ENCODE results near the gene FBXO15. TPM values are rescaled to one million over a fixed set of nuclear protein-coding genes. Genes with fewer than 3 reads are reported as not detected.

FBXO15 gene
- total and polyA plus RNA-seq, 2 of the 13 experiments (the other 11 are each of a cell fraction or from before 2014, with no cell fraction given): 0.09 to 0.12 TPM

DNA sequence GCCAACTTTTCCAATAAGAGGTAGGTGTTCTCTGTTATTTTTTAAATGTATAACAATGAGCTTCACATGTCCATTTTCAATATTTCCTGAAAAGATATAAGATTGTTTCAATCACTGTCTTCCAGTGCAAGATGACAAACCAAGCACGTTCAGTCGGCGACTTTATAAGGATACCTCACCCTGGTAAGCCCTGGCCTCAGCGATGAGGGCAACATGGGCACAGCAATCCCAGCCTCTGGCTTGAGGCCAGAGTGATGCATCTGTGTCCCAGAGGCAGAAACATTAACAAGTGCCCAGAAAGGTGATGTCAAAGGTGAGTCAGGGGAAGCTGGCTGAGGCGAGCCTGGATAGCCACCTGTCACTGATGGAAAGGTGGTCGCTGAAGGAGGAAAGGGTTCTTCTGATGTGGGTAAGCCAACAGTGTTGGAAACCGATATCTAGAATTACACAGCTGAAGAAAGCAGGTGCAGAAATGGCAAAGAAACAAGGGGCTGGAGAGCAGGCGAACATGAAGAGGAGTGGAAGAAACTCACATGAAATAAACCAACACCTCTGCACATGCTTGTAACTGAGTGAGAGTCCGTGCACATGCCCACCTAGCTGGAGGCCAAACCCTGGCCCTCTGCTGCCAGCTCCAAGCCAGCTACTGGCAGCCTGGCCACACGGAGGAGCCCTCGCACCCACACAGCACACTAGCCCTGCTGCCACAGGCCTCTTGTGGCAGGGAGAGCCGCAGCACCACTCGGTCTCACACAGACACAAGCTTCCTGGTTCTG lies 65.5 kb downstream of the FBXO15 start (continued):
- TF ChIP-seq, protein P1, sequence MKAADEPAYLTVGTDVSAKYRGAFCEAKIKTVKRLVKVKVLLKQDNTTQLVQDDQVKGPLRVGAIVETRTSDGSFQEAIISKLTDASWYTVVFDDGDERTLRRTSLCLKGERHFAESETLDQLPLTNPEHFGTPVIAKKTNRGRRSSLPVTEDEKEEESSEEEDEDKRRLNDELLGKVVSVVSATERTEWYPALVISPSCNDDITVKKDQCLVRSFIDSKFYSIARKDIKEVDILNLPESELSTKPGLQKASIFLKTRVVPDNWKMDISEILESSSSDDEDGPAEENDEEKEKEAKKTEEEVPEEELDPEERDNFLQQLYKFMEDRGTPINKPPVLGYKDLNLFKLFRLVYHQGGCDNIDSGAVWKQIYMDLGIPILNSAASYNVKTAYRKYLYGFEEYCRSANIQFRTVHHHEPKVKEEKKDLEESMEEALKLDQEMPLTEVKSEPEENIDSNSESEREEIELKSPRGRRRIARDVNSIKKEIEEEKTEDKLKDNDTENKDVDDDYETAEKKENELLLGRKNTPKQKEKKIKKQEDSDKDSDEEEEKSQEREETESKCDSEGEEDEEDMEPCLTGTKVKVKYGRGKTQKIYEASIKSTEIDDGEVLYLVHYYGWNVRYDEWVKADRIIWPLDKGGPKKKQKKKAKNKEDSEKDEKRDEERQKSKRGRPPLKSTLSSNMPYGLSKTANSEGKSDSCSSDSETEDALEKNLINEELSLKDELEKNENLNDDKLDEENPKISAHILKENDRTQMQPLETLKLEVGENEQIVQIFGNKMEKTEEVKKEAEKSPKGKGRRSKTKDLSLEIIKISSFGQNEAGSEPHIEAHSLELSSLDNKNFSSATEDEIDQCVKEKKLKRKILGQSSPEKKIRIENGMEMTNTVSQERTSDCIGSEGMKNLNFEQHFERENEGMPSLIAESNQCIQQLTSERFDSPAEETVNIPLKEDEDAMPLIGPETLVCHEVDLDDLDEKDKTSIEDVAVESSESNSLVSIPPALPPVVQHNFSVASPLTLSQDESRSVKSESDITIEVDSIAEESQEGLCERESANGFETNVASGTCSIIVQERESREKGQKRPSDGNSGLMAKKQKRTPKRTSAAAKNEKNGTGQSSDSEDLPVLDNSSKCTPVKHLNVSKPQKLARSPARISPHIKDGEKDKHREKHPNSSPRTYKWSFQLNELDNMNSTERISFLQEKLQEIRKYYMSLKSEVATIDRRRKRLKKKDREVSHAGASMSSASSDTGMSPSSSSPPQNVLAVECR (CRISPR knock-in tag; IDR thresholded peaks at IDR 0.05; ENCODE audit: borderline replicate concordance): no peak; the same call in 1 of the 2 replicates
- TF ChIP-seq PHF5A (CRISPR knock-in tag; IDR thresholded peaks at IDR 0.05; ENCODE audit: low read depth, unreplicated experiment) (no peak), POGZ (CRISPR knock-in tag; IDR thresholded peaks at IDR 0.05) (peak; percentile 57; the same call in 1 of the 2 replicates), SALL1 (CRISPR knock-in tag; IDR thresholded peaks at IDR 0.05) (peak; percentile 28; the same call in 1 of the 2 replicates), ELF3 (CRISPR knock-in tag; IDR thresholded peaks at IDR 0.05) (peak; percentile 63; the same call in 1 of the 2 replicates), TBX2 (CRISPR knock-in tag; IDR thresholded peaks at IDR 0.05; ENCODE audit: borderline replicate concordance) (peak; percentile 31; the same call in 1 of the 2 replicates), ZNF292 (CRISPR knock-in tag; IDR thresholded peaks at IDR 0.05; ENCODE audit: borderline replicate concordance, low read depth) (peak; percentile 88; the same call in 1 of the 2 replicates), MTA1 (CRISPR knock-in tag; IDR thresholded peaks at IDR 0.05; ENCODE audit: borderline replicate concordance) (0 out of 2 replicates have a peak, but pooled peaks have one; percentile 21), KDM3A (CRISPR knock-in tag; IDR thresholded peaks at IDR 0.05; ENCODE audit: low read depth) (0 out of 2 replicates have a peak, but pooled peaks have one; percentile 53), BRCA1 (CRISPR knock-in tag; IDR thresholded peaks at IDR 0.05) (no peak)
- TF ChIP-seq, protein P2, sequence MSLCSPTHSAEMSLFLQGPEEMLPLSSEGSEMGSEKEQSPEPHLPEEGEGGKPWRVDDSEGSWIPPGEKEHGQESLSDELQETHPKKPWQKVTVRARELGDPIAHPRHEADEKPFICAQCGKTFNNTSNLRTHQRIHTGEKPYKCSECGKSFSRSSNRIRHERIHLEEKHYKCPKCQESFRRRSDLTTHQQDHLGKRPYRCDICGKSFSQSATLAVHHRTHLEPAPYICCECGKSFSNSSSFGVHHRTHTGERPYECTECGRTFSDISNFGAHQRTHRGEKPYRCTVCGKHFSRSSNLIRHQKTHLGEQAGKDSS (CRISPR knock-in tag; IDR thresholded peaks at IDR 0.05; ENCODE audit: borderline replicate concordance, low read depth): peak; percentile 64; the same call in 1 of the 2 replicates
- TF ChIP-seq, protein P3, sequence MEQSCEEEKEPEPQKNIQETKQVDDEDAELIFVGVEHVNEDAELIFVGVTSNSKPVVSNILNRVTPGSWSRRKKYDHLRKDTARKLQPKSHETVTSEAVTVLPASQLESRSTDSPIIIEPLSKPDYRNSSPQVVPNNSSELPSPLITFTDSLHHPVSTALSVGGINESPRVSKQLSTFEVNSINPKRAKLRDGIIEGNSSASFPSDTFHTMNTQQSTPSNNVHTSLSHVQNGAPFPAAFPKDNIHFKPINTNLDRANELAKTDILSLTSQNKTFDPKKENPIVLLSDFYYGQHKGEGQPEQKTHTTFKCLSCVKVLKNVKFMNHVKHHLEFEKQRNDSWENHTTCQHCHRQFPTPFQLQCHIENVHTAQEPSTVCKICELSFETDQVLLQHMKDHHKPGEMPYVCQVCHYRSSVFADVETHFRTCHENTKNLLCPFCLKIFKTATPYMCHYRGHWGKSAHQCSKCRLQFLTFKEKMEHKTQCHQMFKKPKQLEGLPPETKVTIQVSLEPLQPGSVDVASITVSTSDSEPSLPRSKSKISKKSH (CRISPR knock-in tag; IDR thresholded peaks at IDR 0.05; ENCODE audit: borderline replicate concordance): no peak
- TF ChIP-seq, protein P4, sequence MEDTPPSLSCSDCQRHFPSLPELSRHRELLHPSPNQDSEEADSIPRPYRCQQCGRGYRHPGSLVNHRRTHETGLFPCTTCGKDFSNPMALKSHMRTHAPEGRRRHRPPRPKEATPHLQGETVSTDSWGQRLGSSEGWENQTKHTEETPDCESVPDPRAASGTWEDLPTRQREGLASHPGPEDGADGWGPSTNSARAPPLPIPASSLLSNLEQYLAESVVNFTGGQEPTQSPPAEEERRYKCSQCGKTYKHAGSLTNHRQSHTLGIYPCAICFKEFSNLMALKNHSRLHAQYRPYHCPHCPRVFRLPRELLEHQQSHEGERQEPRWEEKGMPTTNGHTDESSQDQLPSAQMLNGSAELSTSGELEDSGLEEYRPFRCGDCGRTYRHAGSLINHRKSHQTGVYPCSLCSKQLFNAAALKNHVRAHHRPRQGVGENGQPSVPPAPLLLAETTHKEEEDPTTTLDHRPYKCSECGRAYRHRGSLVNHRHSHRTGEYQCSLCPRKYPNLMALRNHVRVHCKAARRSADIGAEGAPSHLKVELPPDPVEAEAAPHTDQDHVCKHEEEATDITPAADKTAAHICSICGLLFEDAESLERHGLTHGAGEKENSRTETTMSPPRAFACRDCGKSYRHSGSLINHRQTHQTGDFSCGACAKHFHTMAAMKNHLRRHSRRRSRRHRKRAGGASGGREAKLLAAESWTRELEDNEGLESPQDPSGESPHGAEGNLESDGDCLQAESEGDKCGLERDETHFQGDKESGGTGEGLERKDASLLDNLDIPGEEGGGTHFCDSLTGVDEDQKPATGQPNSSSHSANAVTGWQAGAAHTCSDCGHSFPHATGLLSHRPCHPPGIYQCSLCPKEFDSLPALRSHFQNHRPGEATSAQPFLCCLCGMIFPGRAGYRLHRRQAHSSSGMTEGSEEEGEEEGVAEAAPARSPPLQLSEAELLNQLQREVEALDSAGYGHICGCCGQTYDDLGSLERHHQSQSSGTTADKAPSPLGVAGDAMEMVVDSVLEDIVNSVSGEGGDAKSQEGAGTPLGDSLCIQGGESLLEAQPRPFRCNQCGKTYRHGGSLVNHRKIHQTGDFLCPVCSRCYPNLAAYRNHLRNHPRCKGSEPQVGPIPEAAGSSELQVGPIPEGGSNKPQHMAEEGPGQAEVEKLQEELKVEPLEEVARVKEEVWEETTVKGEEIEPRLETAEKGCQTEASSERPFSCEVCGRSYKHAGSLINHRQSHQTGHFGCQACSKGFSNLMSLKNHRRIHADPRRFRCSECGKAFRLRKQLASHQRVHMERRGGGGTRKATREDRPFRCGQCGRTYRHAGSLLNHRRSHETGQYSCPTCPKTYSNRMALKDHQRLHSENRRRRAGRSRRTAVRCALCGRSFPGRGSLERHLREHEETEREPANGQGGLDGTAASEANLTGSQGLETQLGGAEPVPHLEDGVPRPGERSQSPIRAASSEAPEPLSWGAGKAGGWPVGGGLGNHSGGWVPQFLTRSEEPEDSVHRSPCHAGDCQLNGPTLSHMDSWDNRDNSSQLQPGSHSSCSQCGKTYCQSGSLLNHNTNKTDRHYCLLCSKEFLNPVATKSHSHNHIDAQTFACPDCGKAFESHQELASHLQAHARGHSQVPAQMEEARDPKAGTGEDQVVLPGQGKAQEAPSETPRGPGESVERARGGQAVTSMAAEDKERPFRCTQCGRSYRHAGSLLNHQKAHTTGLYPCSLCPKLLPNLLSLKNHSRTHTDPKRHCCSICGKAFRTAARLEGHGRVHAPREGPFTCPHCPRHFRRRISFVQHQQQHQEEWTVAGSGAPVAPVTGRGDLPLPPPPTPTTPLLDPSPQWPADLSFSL (CRISPR knock-in tag; IDR thresholded peaks at IDR 0.05): no peak
